Glutamatergic neuron (in vitro differentiated cells): ENCODE measurements around the gene MSMO1. TPM values are rescaled to one million over a fixed set of nuclear protein-coding genes. Genes with fewer than 3 reads are reported as not detected.

Source experiments
- DNase-seq: peaks from one replicate; pipeline ENCODE4 v3.0.0; 2022
- H3K27ac Mint-ChIP-seq: one replicate; pipeline ENCODE4 v1.8.0; 2020; ENCODE audit warnings: mild to moderate bottlenecking, mixed read lengths, inconsistent platforms; ENCODE audit not compliant: unreplicated experiment
- H3K27me3 Mint-ChIP-seq: one replicate; pipeline ENCODE4 v1.8.0; 2020; ENCODE audit warnings: mild to moderate bottlenecking, moderate library complexity, mixed read lengths, inconsistent platforms; ENCODE audit not compliant: unreplicated experiment
- H3K36me3 Mint-ChIP-seq: one replicate; pipeline ENCODE4 v1.8.0; 2020; ENCODE audit warnings: mild to moderate bottlenecking, mixed read lengths, inconsistent platforms; ENCODE audit not compliant: unreplicated experiment
- H3K4me1 Mint-ChIP-seq: one replicate; pipeline ENCODE4 v1.8.0; 2020; ENCODE audit warnings: mild to moderate bottlenecking, low read depth, mixed read lengths, inconsistent platforms; ENCODE audit not compliant: unreplicated experiment
- H3K4me3 Mint-ChIP-seq: one replicate; pipeline ENCODE4 v1.8.0; 2020; ENCODE audit warnings: mild to moderate bottlenecking, mixed read lengths, inconsistent platforms; ENCODE audit not compliant: unreplicated experiment
- H3K9me3 Mint-ChIP-seq: one replicate; pipeline ENCODE4 v1.8.0; 2020; ENCODE audit warnings: mild to moderate bottlenecking, moderate library complexity, mixed read lengths, inconsistent platforms; ENCODE audit not compliant: unreplicated experiment
- total RNA-seq: library from RNA; stranded (reverse); fragmentation: NEBNext Ultra II Directional; extraction: Animal tissue kit (Norgen Biotek cat#: 25700); gene quantifications from one replicate; pipeline ENCODE4 v1.2.1, GENCODE V29; 2021; ENCODE audit not compliant: unreplicated experiment
- TF ChIP-seq, protein P1 (sequence below): fragments of 200-600 bp; sonication (generic); IDR thresholded peaks from one replicate; pipeline ENCODE4 v1.5.0; 2021; ENCODE audit not compliant: partially characterized antibody, unreplicated experiment

MSMO1 gene
- total RNA-seq, 1 donor from 2014 or later = 180 TPM

DNA sequence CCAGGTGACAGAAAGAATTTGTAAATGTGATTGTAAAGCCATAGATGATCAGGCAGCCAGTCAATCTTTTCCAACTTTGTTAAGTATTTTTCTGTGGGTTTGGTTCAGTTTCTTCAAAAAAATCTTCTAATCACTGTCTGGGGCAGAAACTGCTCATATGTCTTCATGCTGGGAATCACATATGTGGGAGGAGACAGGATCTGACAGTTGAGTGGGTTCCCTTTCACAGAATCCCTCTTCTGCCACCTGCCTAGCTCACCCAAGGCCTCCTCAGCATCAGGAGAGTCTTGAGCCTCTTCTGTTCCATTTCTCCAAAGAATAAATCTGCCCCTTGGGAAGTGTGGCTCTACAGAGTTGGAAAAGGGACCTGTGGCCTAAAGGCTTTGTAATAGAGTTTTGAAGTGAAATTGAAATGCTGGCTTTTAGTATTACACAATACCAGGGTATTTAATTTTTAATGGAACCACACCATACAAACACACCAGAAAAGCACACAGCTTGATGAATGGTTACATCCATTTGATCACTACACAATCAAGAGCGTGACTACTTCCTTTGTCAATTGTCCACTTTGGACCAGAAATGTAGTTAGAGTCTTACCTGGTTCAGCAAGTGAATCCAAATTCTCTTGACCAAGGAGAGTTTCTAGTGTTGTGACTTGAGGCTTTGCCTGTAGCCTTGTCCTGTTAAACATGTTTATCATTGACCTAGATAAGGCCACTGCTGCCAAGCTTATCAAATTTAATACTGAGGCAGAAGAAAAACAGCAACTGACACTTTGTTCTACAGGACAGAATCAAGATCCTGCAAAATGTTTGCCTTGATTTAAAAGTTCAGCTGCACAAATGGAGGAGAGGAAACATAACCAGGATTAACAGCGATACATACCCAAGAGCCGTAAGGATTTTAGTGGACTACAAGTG lies 20.4 kb downstream of the MSMO1 start:
- Mint-ChIP-seq H3K4me3 (no peak overlapping the region), H3K9me3 (no peaks in the 10 kb centered on the region)

DNA sequence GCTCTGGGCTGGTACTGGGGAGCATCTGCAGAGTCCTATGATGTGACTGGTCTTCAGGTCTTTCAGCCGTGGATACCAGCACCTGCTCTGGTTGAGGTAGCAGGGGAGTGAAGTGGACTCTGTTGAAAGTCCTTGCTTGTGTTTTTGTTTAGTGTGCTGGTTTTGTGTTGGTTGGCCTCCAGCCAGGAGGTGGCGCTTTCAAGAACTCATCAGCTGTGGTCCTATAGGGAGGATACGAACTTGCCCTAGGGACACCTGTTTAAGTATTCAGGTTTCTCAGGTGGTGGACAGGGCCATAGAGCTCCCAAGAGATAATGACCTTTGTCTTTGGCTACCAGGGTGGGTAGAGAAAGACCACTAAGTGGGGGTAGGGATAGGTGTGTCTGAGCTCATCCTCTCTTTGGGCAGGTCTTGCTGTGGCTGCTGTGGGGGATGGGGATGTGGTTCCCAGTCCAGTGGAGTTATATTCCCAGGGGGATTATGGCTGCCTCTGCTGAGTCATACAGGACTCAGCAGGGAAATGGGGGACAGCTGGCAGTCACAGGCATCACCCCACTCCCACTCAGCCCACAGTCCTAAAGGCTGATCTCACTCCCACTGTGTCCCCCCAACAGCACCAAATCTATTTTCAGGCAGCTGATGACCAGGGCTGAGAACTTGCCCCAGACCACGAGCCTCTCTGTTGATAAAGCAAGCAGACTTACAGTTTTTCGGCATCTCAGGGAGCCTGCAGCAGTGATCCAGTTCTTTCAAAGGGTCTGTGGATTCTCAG lies 24.1 kb downstream of the MSMO1 start:
- Mint-ChIP-seq H3K4me3 (no peak overlapping the region), H3K9me3 (no peaks in the 10 kb centered on the region), H3K27ac (no peak overlapping the region)

More for the DNA sequence above, 20.4 kb downstream of the MSMO1 start:
- TF ChIP-seq, protein P1, sequence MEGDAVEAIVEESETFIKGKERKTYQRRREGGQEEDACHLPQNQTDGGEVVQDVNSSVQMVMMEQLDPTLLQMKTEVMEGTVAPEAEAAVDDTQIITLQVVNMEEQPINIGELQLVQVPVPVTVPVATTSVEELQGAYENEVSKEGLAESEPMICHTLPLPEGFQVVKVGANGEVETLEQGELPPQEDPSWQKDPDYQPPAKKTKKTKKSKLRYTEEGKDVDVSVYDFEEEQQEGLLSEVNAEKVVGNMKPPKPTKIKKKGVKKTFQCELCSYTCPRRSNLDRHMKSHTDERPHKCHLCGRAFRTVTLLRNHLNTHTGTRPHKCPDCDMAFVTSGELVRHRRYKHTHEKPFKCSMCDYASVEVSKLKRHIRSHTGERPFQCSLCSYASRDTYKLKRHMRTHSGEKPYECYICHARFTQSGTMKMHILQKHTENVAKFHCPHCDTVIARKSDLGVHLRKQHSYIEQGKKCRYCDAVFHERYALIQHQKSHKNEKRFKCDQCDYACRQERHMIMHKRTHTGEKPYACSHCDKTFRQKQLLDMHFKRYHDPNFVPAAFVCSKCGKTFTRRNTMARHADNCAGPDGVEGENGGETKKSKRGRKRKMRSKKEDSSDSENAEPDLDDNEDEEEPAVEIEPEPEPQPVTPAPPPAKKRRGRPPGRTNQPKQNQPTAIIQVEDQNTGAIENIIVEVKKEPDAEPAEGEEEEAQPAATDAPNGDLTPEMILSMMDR = no peak
- no peaks in the 10 kb centered on the region for H3K36me3 Mint-ChIP-seq
- no peak for DNase-seq
- no peak overlapping the region for H3K27ac Mint-ChIP-seq
- peaks cover 1% of the 10 kb centered on the region for H3K4me1 Mint-ChIP-seq
- no peaks in the 10 kb centered on the region for H3K27me3 Mint-ChIP-seq

DNA sequence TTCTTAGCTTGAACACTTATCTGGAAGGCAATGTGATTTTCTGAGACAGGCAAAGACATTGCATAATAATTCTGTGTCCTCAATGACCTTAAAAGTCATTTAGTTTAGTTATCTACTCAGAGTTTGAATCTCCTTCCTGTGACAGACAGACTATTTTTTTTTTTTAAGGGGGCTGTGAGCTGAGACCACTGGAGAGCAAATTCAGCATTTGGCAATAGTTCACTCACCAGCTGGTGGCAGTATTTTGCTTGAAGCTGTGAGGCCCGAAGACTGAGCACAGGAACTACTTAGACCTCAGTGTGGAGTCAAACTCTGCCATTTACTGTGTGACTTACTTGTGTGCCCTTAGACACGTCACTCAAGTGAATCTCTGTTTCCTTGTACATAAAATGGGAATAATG lies 28.4 kb downstream of the MSMO1 start:
- Mint-ChIP-seq H3K4me3 (no peak overlapping the region), H3K27me3 (no peaks in the 10 kb centered on the region), H3K4me1 (peaks cover 13% of the 10 kb centered on the region), H3K9me3 (no peaks in the 10 kb centered on the region), H3K27ac (no peak overlapping the region), H3K36me3 (no peaks in the 10 kb centered on the region)
- TF ChIP-seq, protein P1 = no peak
- DNase-seq = peak; percentile 61

More for the DNA sequence above, 24.1 kb downstream of the MSMO1 start:
- TF ChIP-seq, protein P1 = no peak
- DNase-seq = no peak
- Mint-ChIP-seq H3K36me3 (no peaks in the 10 kb centered on the region), H3K27me3 (no peaks in the 10 kb centered on the region), H3K4me1 (peaks cover 1% of the 10 kb centered on the region)

DNA sequence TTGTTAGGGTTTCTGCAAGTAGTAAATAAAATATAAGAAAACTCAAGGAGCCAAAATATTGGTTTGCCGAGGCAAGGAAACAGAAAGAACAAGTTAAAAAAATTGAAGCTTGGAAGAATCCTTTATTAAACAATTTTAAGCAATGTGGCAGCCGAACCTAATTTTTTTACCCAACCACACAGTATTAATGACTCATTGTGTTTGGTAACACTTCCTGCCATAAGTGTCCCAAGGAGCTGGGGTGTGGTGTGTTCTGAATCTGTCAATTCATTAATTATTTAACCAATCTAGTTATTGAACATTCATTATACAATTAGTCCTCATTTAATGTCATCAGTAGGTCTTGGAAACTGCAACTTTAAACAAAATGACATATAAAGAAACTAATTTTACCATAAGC lies 32.0 kb downstream of the MSMO1 start:
- Mint-ChIP-seq H3K27me3 (no peaks in the 10 kb centered on the region), H3K4me1 (peaks cover 12% of the 10 kb centered on the region), H3K4me3 (no peak overlapping the region), H3K36me3 (no peaks in the 10 kb centered on the region), H3K27ac (no peak overlapping the region), H3K9me3 (no peaks in the 10 kb centered on the region)
- TF ChIP-seq, protein P1 = no peak
- DNase-seq = no peak
